Neural cell (in vitro differentiated cells): Measurements from ENCODE around the gene TPI1. TPM values are rescaled to one million over a fixed set of nuclear protein-coding genes. Genes with fewer than 3 reads are reported as not detected.

ENCODE experiments used
- H2AFZ ChIP-seq: fragments of 200-600, 300-800 bp; sonication (generic), shearing (Covaris generic); 2 replicates; pipeline ENCODE4 v1.6.0; 2014; ENCODE audit warnings: low read depth, mild to moderate bottlenecking, antibody characterized with exemption, low read length, moderate library complexity
- H3F3A ChIP-seq: fragments of 200-600 bp; shearing (Covaris generic); 2 replicates; pipeline ENCODE4 v1.6.1; 2016; ENCODE audit warnings: mild to moderate bottlenecking, moderate library complexity, mixed read lengths, antibody characterized with exemption, low read length; ENCODE audit not compliant: insufficient read depth, poor library complexity, severe bottlenecking
- H3K27ac ChIP-seq: fragments of 200-600, 300-800 bp; sonication (generic), shearing (Covaris generic); 2 replicates; pipeline ENCODE4 v1.5.1; 2014; ENCODE audit warnings: mild to moderate bottlenecking, low read length, moderate library complexity
- H3K27me3 ChIP-seq: fragments of 300-800, 200-600 bp; sonication (generic), shearing (Covaris generic); 2 replicates; pipeline ENCODE4 v1.6.0; 2014; ENCODE audit warnings: mild to moderate bottlenecking, low read depth, low read length, moderate library complexity; ENCODE audit not compliant: insufficient read depth
- H3K36me3 ChIP-seq: fragments of 300-800, 200-600 bp; sonication (generic), shearing (Covaris generic); 2 replicates; pipeline ENCODE4 v1.5.1; 2014; ENCODE audit warnings: mild to moderate bottlenecking, antibody characterized with exemption, low read length, moderate library complexity; ENCODE audit not compliant: insufficient read depth
- H3K4me2 ChIP-seq: fragments of 300-800, 200-600 bp; sonication (generic), shearing (Covaris generic); 2 replicates; pipeline ENCODE4 v1.6.0; 2014; ENCODE audit warnings: mild to moderate bottlenecking, low read length
- H3K4me3 ChIP-seq: fragments of 300-800, 200-600 bp; sonication (generic), shearing (Covaris generic); 2 replicates; pipeline ENCODE4 v1.5.1; 2014; ENCODE audit warnings: mild to moderate bottlenecking, low read length, moderate library complexity
- H3K79me2 ChIP-seq: fragments of 200-600 bp; shearing (Covaris generic); replicated peaks from 2 replicates; pipeline ENCODE4 v1.6.0; 2014; ENCODE audit warnings: mild to moderate bottlenecking, low read length, moderate library complexity; ENCODE audit not compliant: insufficient read depth
- H3K9ac ChIP-seq: fragments of 300-800, 200-600 bp; sonication (generic), shearing (Covaris generic); 2 replicates; pipeline ENCODE4 v1.6.1; 2016; ENCODE audit warnings: mild to moderate bottlenecking, low read length, mixed read lengths
- H3K9me2 ChIP-seq: fragments of 200-600 bp; shearing (Covaris generic); 2 replicates; pipeline ENCODE4 v1.6.1; 2016; ENCODE audit warnings: mild to moderate bottlenecking, low read length, mixed read lengths; ENCODE audit not compliant: insufficient read depth
- H3K9me3 ChIP-seq: fragments of 200-600, 300-800 bp; sonication (generic), shearing (Covaris generic); 2 replicates; pipeline ENCODE4 v1.6.1; 2016; ENCODE audit warnings: mild to moderate bottlenecking, mixed run types, low read length, moderate library complexity, mixed read lengths
- H4K20me1 ChIP-seq: fragments of 200-600 bp; shearing (Covaris generic); 2 replicates; pipeline ENCODE4 v1.6.1; 2016; ENCODE audit warnings: mild to moderate bottlenecking, mixed run types; ENCODE audit not compliant: insufficient read depth
- EP300 ChIP-seq: fragments of 450-650 bp; conservative IDR thresholded peaks from 2 replicates; pipeline ENCODE4 v1.6.1; 2014; ENCODE audit warnings: antibody characterized with exemption, mild to moderate bottlenecking, moderate library complexity; ENCODE audit not compliant: poor library complexity, severe bottlenecking
- EZH2 ChIP-seq: fragments of 200-600, 300-800 bp; shearing (Covaris generic), sonication (generic); IDR thresholded peaks from 2 replicates; pipeline ENCODE4 v1.6.1; 2014; ENCODE audit warnings: antibody characterized with exemption, low read length, borderline replicate concordance, mild to moderate bottlenecking; ENCODE audit not compliant: insufficient read depth, poor library complexity, severe bottlenecking
- MXI1 ChIP-seq: fragments of 450-650 bp; conservative IDR thresholded peaks from 2 replicates; pipeline ENCODE4 v1.6.1; 2014; ENCODE audit warnings: antibody characterized with exemption, mild to moderate bottlenecking; ENCODE audit not compliant: poor library complexity, severe bottlenecking
- POLR2AphosphoS5 ChIP-seq: IDR thresholded peaks from 2 replicates; pipeline ENCODE4 v1.6.1; 2012
- RAD21 ChIP-seq: fragments of 450-650 bp; conservative IDR thresholded peaks from 2 replicates; pipeline ENCODE4 v1.6.1; 2014; ENCODE audit warnings: antibody characterized with exemption, mild to moderate bottlenecking, moderate library complexity
- SMC3 ChIP-seq: fragments of 450-650 bp; conservative IDR thresholded peaks from 2 replicates; pipeline ENCODE4 v1.6.1; 2014; ENCODE audit warnings: antibody characterized with exemption, mild to moderate bottlenecking, moderate library complexity; ENCODE audit not compliant: poor library complexity
- TAF1 ChIP-seq: IDR thresholded peaks from 2 replicates; pipeline ENCODE4 v1.6.1; 2012; ENCODE audit warnings: low read depth
- polyA plus RNA-seq: library from polyadenylated mRNA; depleted of rRNA; stranded (reverse); fragments of >200 nt; gene quantifications from 2 replicates; pipeline ENCODE4 v1.2.3, GENCODE V29; 2014
- TF ChIP-seq, protein P1 (sequence below): fragments of 450-650 bp; IDR thresholded peaks from 2 replicates; pipeline ENCODE4 v1.5.1; 2014; ENCODE audit warnings: antibody characterized with exemption, mild to moderate bottlenecking, moderate library complexity; ENCODE audit not compliant: poor library complexity, severe bottlenecking
- TF ChIP-seq, protein P2 (sequence below): IDR thresholded peaks from 2 replicates; pipeline ENCODE4 v1.6.1; 2012; ENCODE audit warnings: borderline replicate concordance

TPI1 gene
- polyA plus RNA-seq, 1 donor from 2014 or later = 288 TPM

GRCh38 chr12:6849427-6849826 is 17.9 kb upstream of the TPI1 start:
- H3K27me3 ChIP-seq = no peaks in the 10 kb centered on the region
- H2AFZ ChIP-seq = no peak overlapping the region
- no peak overlapping the region for H3K4me2 ChIP-seq
- no peak overlapping the region for H3K27ac ChIP-seq
- peaks cover 21% of the 10 kb centered on the region for H3K79me2 ChIP-seq
- TF ChIP-seq EP300 (no peak), POLR2AphosphoS5 (no peak), SMC3 (no peak), MXI1 (no peak)
- TF ChIP-seq, protein P1, sequence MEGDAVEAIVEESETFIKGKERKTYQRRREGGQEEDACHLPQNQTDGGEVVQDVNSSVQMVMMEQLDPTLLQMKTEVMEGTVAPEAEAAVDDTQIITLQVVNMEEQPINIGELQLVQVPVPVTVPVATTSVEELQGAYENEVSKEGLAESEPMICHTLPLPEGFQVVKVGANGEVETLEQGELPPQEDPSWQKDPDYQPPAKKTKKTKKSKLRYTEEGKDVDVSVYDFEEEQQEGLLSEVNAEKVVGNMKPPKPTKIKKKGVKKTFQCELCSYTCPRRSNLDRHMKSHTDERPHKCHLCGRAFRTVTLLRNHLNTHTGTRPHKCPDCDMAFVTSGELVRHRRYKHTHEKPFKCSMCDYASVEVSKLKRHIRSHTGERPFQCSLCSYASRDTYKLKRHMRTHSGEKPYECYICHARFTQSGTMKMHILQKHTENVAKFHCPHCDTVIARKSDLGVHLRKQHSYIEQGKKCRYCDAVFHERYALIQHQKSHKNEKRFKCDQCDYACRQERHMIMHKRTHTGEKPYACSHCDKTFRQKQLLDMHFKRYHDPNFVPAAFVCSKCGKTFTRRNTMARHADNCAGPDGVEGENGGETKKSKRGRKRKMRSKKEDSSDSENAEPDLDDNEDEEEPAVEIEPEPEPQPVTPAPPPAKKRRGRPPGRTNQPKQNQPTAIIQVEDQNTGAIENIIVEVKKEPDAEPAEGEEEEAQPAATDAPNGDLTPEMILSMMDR = no peak
- no peak overlapping the region for H3K9ac ChIP-seq
- H3K9me3 ChIP-seq = no peaks in the 10 kb centered on the region
- peaks cover 5% of the 10 kb centered on the region for H3F3A ChIP-seq
- H3K9me2 ChIP-seq = no peaks in the 10 kb centered on the region
- H3K36me3 ChIP-seq = no peaks in the 10 kb centered on the region
- H3K4me3 ChIP-seq = no peak overlapping the region
- no peaks in the 10 kb centered on the region for H4K20me1 ChIP-seq

- Histone ChIP-seq H3K4me2 (no peak overlapping the region), H3K9me2 (no peaks in the 10 kb centered on the region), H3K36me3 (no peaks in the 10 kb centered on the region), H3K9me3 (no peaks in the 10 kb centered on the region), H3K9ac (no peak overlapping the region), H4K20me1 (no peaks in the 10 kb centered on the region), H3K27ac (no peak overlapping the region), H2AFZ (no peak overlapping the region), H3K4me3 (no peak overlapping the region), H3F3A (peaks cover 5% of the 10 kb centered on the region), H3K27me3 (no peaks in the 10 kb centered on the region), H3K79me2 (peaks cover 27% of the 10 kb centered on the region)
- TF ChIP-seq RAD21 = no peak
- no peak for TF ChIP-seq TAF1
- TF ChIP-seq SMC3 = no peak
- no peak for TF ChIP-seq POLR2AphosphoS5
- TF ChIP-seq, protein P1 = no peak
- TF ChIP-seq EZH2 = no peak
- no peak for TF ChIP-seq MXI1
These were observed 17.3 kb upstream of the TPI1 start for GRCh38 chr12:6849976-6850560.

DNA sequence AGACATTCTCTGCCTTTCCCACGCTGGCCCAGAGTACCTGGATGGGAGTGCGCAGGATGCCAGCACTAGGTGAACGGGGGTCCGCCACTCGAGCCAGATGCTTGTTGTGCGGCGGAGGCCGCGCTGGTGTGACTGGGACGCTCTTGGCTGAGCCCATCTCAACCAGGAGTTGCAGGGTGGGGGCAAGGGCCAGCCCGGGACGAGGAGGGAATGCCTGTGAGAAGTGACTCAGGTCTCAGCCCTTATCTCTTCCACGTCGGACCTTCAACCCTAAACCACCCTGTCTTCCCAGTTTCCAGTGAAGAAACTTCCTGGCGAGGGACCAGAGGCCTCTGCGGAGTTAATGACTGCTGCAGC is 16.6 kb upstream of the TPI1 start:
- Histone ChIP-seq H3K27ac (no peak overlapping the region), H3K4me3 (peak overlapping the region; percentile 75), H3K36me3 (no peaks in the 10 kb centered on the region), H3K4me2 (no peak overlapping the region), H3K9me2 (no peaks in the 10 kb centered on the region), H3K27me3 (no peaks in the 10 kb centered on the region), H3K9me3 (no peaks in the 10 kb centered on the region), H3F3A (peaks cover 5% of the 10 kb centered on the region), H4K20me1 (no peaks in the 10 kb centered on the region), H3K79me2 (peaks cover 30% of the 10 kb centered on the region), H3K9ac (no peak overlapping the region), H2AFZ (no peak overlapping the region)
- TF ChIP-seq TAF1 (no peak), MXI1 (no peak), RAD21 (no peak), EZH2 (no peak), EP300 (no peak), SMC3 (no peak), POLR2AphosphoS5 (no peak)
- TF ChIP-seq, protein P1 = no peak
- TF ChIP-seq, protein P2, sequence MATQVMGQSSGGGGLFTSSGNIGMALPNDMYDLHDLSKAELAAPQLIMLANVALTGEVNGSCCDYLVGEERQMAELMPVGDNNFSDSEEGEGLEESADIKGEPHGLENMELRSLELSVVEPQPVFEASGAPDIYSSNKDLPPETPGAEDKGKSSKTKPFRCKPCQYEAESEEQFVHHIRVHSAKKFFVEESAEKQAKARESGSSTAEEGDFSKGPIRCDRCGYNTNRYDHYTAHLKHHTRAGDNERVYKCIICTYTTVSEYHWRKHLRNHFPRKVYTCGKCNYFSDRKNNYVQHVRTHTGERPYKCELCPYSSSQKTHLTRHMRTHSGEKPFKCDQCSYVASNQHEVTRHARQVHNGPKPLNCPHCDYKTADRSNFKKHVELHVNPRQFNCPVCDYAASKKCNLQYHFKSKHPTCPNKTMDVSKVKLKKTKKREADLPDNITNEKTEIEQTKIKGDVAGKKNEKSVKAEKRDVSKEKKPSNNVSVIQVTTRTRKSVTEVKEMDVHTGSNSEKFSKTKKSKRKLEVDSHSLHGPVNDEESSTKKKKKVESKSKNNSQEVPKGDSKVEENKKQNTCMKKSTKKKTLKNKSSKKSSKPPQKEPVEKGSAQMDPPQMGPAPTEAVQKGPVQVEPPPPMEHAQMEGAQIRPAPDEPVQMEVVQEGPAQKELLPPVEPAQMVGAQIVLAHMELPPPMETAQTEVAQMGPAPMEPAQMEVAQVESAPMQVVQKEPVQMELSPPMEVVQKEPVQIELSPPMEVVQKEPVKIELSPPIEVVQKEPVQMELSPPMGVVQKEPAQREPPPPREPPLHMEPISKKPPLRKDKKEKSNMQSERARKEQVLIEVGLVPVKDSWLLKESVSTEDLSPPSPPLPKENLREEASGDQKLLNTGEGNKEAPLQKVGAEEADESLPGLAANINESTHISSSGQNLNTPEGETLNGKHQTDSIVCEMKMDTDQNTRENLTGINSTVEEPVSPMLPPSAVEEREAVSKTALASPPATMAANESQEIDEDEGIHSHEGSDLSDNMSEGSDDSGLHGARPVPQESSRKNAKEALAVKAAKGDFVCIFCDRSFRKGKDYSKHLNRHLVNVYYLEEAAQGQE = no peak
